Kidney (tissue), 14 donors: ENCODE measurements around the gene OPN3. TPM values are rescaled to one million over a fixed set of nuclear protein-coding genes. Genes with fewer than 3 reads are reported as not detected.

Source experiments
- DNase-seq, 5 donors: peaks; one replicate each; pipeline ENCODE4 v3.0.0-alpha.2; 2013 to 2020
- FAIRE-seq: peaks from 2 replicates; lab custom pipeline; 2012; peaks lifted over from hg19 to GRCh38; lab: Jason Lieb, UNC
- H3K27ac ChIP-seq, 2 donors: one replicate each; pipeline ENCODE4 v1.7.0; 2013; ENCODE audit warnings: low read depth in 2 of 2, low read length in 2 of 2, inconsistent platforms in 1 of 2
- H3K27me3 ChIP-seq: one replicate; pipeline ENCODE4 v1.7.1; 2013; ENCODE audit warnings: low read length, inconsistent platforms; ENCODE audit not compliant: control insufficient read depth, insufficient read depth
- H3K36me3 ChIP-seq, 3 donors: one replicate each; pipeline versions ENCODE4 v1.7.0 to v1.7.1; 2013; ENCODE audit warnings: low read length in 3 of 3, control low read depth in 1 of 3, inconsistent platforms in 1 of 3; ENCODE audit not compliant: insufficient read depth in 3 of 3, control insufficient read depth in 2 of 3
- H3K4me1 ChIP-seq, 3 donors: one replicate each; pipeline versions ENCODE4 v1.7.0 to v1.7.1; 2013; ENCODE audit warnings: low read length in 3 of 3, inconsistent platforms in 1 of 3, low read depth in 1 of 3; ENCODE audit not compliant: control insufficient read depth in 2 of 3, insufficient read depth in 2 of 3
- H3K4me3 ChIP-seq, 3 donors: one replicate each; pipeline versions ENCODE4 v1.7.0 to v1.8.1; 2013; ENCODE audit warnings: low read length in 3 of 3, control low read depth in 1 of 3, inconsistent platforms in 1 of 3
- H3K9ac ChIP-seq, 3 donors: one replicate each; pipeline versions ENCODE4 v1.7.0 to v1.7.1; 2013; ENCODE audit warnings: low read length in 3 of 3, control low read depth in 1 of 3, inconsistent platforms in 1 of 3
- H3K9me3 ChIP-seq, 3 donors: one replicate each; pipeline versions ENCODE4 v1.7.0 to v1.7.1; 2013; ENCODE audit warnings: low read length in 3 of 3, control low read depth in 1 of 3, inconsistent platforms in 1 of 3; ENCODE audit not compliant: control insufficient read depth in 2 of 3, insufficient read depth in 1 of 3
- intact Hi-C: fragments of 100-400 bp; cut with DNase I; formaldehyde crosslinking; loops from one replicate; pipeline ENCODE4 v1.11.1; 2022
- polyA plus RNA-seq: library from polyadenylated mRNA; stranded (reverse); fragments of 350-450 nt; fragmentation: Illumina TruSeq; extraction: RNeasy Lipid Tissue Mini Kit (QIAGEN cat#74804); gene quantifications from one replicate; pipeline ENCODE4 v1.2.3, GENCODE V29; 2014; ENCODE audit warnings: low read depth, low replicate concordance; ENCODE audit not compliant: insufficient read depth
- total RNA-seq: library from RNA; stranded (reverse); fragmentation: NEBNext Ultra II Directional; extraction: Animal tissue kit (Norgen Biotek cat#: 25700); gene quantifications from one replicate; pipeline ENCODE4 v1.2.1, GENCODE V29; 2021
- TF ChIP-seq, protein P1 (sequence below): IDR thresholded peaks from 3 replicates; pipeline ENCODE4 v1.5.1; 2012; ENCODE audit warnings: mild to moderate bottlenecking, moderate library complexity, borderline replicate concordance; ENCODE audit not compliant: insufficient read depth; ENCODE audit errors: extremely low read depth
- donor health status: control.
- donor health status: control.
- donor health status: control.
- donor health status: control.
- donor health status: control.
- donor health status: DM: yes; HTN: yes; CAD: no.
- donor health status: Normal renal cell carcinoma (clear cell type).

OPN3 gene
- total and polyA plus RNA-seq, 2 donors from 2014 or later = 12.3 to 15.8 TPM

DNA sequence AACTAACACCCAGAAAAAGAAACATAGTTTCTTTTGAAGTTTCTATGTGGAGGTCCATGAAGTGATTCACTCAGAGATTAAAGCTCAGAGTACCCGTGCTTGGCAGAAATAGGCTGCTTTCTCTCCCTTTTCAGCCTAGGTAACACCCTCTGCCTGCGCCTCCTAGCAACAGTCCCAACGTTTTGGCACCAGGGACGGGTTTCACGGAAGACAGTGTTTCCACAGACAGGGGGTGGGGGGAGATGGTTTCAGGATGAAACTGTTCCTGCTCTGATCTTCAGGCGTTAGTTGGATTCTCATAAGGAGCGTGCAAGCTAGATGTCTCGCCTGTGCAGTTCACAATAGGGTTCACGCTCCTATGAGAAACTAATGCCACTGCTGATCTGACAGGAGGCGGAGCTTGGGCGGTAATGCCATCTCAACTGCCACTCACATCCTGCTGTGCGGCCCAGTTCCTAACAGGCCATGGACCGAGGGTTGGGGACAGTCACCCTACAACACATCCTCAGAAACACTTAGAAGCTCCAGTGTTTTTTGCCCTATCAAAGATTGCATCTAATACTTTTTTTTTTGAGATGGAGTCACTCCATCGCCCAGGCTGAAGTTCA is 53.2 kb downstream of the OPN3 start:
- Histone ChIP-seq H3K4me1 (no peaks in the 10 kb centered on the region), H3K36me3 (no peaks in the 10 kb centered on the region), H3K9ac (no peak overlapping the region), H3K27ac (no peak overlapping the region), H3K4me3 (no peak overlapping the region), H3K9me3 (no peaks in the 10 kb centered on the region), H3K27me3 (no peaks in the 10 kb centered on the region)
- no peak for DNase-seq
- intact Hi-C loops = no loop called here
- FAIRE-seq = no peak
- TF ChIP-seq, protein P1, sequence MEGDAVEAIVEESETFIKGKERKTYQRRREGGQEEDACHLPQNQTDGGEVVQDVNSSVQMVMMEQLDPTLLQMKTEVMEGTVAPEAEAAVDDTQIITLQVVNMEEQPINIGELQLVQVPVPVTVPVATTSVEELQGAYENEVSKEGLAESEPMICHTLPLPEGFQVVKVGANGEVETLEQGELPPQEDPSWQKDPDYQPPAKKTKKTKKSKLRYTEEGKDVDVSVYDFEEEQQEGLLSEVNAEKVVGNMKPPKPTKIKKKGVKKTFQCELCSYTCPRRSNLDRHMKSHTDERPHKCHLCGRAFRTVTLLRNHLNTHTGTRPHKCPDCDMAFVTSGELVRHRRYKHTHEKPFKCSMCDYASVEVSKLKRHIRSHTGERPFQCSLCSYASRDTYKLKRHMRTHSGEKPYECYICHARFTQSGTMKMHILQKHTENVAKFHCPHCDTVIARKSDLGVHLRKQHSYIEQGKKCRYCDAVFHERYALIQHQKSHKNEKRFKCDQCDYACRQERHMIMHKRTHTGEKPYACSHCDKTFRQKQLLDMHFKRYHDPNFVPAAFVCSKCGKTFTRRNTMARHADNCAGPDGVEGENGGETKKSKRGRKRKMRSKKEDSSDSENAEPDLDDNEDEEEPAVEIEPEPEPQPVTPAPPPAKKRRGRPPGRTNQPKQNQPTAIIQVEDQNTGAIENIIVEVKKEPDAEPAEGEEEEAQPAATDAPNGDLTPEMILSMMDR = no peak

DNA sequence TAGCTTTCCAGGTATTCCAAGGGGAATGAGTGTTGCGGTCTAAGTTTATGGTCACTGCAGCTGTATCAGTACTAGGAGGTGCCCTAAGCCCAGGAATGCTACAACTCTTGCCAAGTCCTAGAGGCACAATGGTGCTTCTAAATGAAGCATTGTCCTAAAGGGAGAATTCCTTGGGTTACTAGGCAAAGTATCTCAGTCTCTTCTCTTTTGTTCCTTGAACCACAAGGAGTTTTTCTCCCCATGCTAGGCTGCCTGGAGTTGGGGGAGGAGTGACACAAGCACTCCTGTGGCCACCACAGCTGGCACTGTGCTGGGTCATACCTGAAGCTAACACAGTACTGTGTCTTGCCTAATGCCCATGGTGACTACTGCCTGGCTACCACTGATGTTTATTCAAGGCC is 57.2 kb downstream of the OPN3 start:
- no peak overlapping the region for H3K4me3 ChIP-seq
- TF ChIP-seq, protein P1 = no peak
- H3K27me3 ChIP-seq = no peaks in the 10 kb centered on the region
- no peak overlapping the region for H3K27ac ChIP-seq
- intact Hi-C loops = no loop called here
- DNase-seq (no peak), FAIRE-seq (no peak)
- no peak overlapping the region for H3K9ac ChIP-seq
- H3K36me3 ChIP-seq = peaks cover 0 to 2% (median 0%) of the 10 kb centered on the region in 3 donors
- no peaks in the 10 kb centered on the region for H3K9me3 ChIP-seq
- H3K4me1 ChIP-seq = no peaks in the 10 kb centered on the region

DNA sequence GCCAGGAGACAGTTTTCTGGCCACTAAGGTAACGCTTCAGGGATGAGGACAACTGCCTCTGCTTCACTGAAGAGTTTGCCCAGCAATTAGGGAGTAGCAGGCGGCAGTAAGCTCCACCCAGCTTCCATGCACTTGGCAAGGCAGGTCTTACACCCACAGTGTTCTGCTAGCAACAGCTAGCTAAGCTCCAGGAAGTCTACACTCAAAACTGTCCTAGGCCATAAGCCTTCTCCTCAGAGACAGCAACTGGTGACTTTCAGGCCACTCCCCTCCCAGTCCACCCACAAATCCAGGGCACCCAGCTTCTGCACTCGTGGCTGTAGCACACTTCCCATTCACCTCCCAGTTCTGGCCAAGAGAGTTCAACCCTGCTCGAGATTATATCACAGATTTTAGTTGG is 60.7 kb downstream of the OPN3 start:
- FAIRE-seq = no peak
- no peak for DNase-seq
- intact Hi-C loops = no loop called here

More for the DNA sequence above, 60.7 kb downstream of the OPN3 start:
- H3K27ac ChIP-seq = no peak overlapping the region
- no peak overlapping the region for H3K9ac ChIP-seq
- TF ChIP-seq, protein P1 = no peak
- H3K4me1 ChIP-seq = no peaks in the 10 kb centered on the region
- no peaks in the 10 kb centered on the region for H3K27me3 ChIP-seq
- no peaks in the 10 kb centered on the region for H3K9me3 ChIP-seq
- H3K36me3 ChIP-seq = peaks cover 0 to 2% (median 0%) of the 10 kb centered on the region in 3 donors
- no peak overlapping the region for H3K4me3 ChIP-seq
